GM12892 (cell line): Measurements from ENCODE around the gene MTHFSD.

Experiments used
- POLR2A ChIP-seq: IDR thresholded peaks from 2 replicates; pipeline ENCODE4 v1.6.1; 2011; ENCODE audit warnings: low read depth, low read length, control low read depth
- POLR2AphosphoS5 ChIP-seq: IDR thresholded peaks from 2 replicates; pipeline ENCODE4 v1.6.1; 2011; ENCODE audit warnings: low read depth, low read length, control low read depth
- TAF1 ChIP-seq: IDR thresholded peaks from 2 replicates; pipeline ENCODE4 v1.6.1; 2011; ENCODE audit warnings: low read depth, mild to moderate bottlenecking, control low read depth, low read length, borderline replicate concordance

DNA sequence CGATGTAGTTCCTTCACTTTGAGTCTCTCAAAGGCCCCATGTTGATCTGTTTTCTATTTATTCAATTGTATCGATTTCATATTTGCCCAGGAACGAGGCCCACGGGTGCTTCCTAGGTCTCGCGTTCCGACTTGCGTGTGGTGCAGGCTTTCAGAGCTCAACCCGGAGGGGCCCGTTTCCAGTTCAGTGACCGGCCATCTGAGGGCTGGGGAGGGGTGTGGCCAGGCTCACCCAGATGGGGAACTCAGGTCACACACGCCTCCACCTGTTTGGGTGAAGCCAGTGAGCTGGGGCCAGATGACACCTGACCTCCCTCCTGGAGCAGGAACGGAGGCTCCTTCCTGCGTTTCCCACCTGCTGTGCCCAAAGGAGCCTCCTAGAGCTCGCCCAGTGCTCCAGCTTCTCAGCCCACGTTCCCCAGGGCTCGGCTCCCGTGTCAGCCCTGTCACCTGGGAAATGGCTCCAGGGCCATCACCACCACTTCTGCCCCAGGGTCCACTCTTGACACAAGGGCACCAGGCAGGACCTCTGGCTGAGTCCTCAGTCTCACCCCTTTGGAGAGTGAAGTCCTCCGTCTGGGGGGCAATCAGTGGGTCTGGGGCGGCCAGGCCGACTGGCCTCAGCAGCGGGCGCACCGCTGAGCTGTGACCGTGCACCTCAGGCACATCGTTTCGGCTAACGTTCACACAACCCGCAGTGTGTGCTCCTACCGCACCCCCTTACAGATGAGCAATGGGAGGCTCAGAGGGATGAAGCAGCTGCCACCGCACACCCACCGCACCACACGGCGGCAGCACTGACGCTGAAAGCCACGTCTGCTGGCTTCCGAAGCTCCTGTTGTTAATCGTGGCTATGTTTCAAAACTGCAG is 26.7 kb downstream of the MTHFSD start:
- TF ChIP-seq POLR2AphosphoS5 = no peak
- no peak for TF ChIP-seq TAF1
- TF ChIP-seq POLR2A = no peak
